ENCODE measurements around the gene EFHC2.

DNA sequence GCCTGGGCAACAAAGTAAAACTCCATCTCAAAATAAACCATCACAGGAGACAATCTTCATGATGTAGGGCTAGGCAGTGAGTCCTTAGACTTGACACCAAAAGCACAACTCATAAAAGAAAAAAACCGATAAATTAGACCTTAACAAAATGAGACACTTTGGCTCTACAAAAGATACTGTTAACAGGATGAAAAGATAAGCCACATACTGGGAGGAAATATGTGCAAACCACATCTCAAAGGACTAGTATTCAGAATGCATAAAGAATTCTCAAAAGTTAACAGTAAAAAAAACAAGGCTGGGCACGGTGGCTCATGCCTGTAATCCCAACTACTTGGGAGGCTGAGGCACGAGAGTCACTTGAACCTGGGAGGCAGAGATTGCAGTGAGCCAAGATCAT lies 13.2 kb downstream of the EFHC2 start:
- TF ChIP-seq, protein P1, sequence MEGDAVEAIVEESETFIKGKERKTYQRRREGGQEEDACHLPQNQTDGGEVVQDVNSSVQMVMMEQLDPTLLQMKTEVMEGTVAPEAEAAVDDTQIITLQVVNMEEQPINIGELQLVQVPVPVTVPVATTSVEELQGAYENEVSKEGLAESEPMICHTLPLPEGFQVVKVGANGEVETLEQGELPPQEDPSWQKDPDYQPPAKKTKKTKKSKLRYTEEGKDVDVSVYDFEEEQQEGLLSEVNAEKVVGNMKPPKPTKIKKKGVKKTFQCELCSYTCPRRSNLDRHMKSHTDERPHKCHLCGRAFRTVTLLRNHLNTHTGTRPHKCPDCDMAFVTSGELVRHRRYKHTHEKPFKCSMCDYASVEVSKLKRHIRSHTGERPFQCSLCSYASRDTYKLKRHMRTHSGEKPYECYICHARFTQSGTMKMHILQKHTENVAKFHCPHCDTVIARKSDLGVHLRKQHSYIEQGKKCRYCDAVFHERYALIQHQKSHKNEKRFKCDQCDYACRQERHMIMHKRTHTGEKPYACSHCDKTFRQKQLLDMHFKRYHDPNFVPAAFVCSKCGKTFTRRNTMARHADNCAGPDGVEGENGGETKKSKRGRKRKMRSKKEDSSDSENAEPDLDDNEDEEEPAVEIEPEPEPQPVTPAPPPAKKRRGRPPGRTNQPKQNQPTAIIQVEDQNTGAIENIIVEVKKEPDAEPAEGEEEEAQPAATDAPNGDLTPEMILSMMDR (IDR thresholded peaks at IDR 0.05) = no peak
- TF ChIP-seq ZFX (IDR thresholded peaks at IDR 0.05; ENCODE audit: borderline replicate concordance) = no peak
